Chondrocyte (in vitro differentiated cells): Measurements from ENCODE around the gene ZIC3. TPM values are rescaled to one million over a fixed set of nuclear protein-coding genes. Genes with fewer than 3 reads are reported as not detected.

Experiments used
- DNase-seq: peaks from one replicate; pipeline ENCODE4 v3.0.0; 2021; ENCODE audit warnings: mixed read lengths, low spot score
- H3K27ac Mint-ChIP-seq: one replicate; pipeline ENCODE4 v1.8.0; 2021; ENCODE audit warnings: mild to moderate bottlenecking, moderate library complexity, mixed read lengths; ENCODE audit not compliant: unreplicated experiment
- H3K27me3 Mint-ChIP-seq: 2 replicates; pipeline ENCODE4 v1.8.0; 2021; ENCODE audit warnings: low read depth, mixed read lengths
- H3K36me3 Mint-ChIP-seq: 2 replicates; pipeline ENCODE4 v1.8.0; 2021; ENCODE audit warnings: low read depth, mixed read lengths
- H3K4me1 Mint-ChIP-seq: 2 replicates; pipeline ENCODE4 v1.8.0; 2021; ENCODE audit warnings: low read depth, mild to moderate bottlenecking, mixed read lengths
- H3K4me3 Mint-ChIP-seq: one replicate; pipeline ENCODE4 v1.8.0; 2021; ENCODE audit warnings: mild to moderate bottlenecking, moderate library complexity, mixed read lengths; ENCODE audit not compliant: unreplicated experiment
- H3K9me3 Mint-ChIP-seq: 2 replicates; pipeline ENCODE4 v1.8.0; 2021; ENCODE audit warnings: low read depth, mixed read lengths
- total RNA-seq: library from RNA; stranded (reverse); gene quantifications from 3 replicates; pipeline ENCODE4 v1.2.1, GENCODE V29; 2021
- TF ChIP-seq, protein P1 (sequence below): fragments of 200-600 bp; sonication (generic); IDR thresholded peaks from 2 replicates; pipeline ENCODE4 v1.5.0; 2021; ENCODE audit warnings: antibody characterized with exemption, mild to moderate bottlenecking, moderate library complexity

ZIC3 gene
- total RNA-seq, 1 donor from 2014 or later = not detected

DNA sequence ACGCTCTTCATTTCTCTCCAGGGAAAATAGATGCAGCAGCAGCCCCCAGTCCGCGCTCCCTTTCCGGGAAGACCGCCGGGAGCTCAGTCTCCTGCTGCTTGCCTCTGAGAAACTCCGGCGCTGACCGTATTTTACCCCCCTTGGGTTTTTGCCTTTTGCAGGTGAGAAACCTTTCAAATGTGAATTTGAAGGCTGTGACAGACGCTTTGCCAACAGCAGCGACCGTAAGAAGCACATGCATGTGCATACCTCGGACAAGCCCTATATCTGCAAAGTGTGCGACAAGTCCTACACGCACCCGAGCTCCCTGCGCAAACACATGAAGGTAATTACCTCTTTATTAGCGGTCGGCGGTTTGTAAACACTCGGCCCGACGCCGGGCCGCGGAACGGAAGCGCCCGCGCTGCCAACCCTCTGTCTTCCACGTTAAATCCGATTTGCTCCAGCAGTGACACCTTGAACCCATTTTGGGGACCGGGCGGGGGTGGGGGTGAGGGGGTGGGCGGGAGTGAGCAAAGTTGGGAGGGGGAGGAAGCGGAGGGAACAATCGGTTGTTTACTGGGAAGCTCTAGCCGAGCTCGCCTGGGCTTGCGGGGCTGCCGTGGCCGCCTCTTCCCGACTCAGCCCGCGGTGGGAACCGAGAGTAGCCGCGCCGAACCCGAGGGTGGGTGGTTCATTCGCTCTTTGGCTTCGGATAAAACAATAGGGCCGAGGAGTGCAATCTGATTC lies 3.0 kb downstream of the ZIC3 start:
- Mint-ChIP-seq H3K4me1 (peaks cover 7% of the 10 kb centered on the region), H3K27ac (no peak overlapping the region), H3K36me3 (peaks cover 4% of the 10 kb centered on the region), H3K27me3 (peaks cover 49% of the 10 kb centered on the region), H3K9me3 (peaks cover 9% of the 10 kb centered on the region), H3K4me3 (peak overlapping the region; percentile 31)
- no peak for DNase-seq
- TF ChIP-seq, protein P1, sequence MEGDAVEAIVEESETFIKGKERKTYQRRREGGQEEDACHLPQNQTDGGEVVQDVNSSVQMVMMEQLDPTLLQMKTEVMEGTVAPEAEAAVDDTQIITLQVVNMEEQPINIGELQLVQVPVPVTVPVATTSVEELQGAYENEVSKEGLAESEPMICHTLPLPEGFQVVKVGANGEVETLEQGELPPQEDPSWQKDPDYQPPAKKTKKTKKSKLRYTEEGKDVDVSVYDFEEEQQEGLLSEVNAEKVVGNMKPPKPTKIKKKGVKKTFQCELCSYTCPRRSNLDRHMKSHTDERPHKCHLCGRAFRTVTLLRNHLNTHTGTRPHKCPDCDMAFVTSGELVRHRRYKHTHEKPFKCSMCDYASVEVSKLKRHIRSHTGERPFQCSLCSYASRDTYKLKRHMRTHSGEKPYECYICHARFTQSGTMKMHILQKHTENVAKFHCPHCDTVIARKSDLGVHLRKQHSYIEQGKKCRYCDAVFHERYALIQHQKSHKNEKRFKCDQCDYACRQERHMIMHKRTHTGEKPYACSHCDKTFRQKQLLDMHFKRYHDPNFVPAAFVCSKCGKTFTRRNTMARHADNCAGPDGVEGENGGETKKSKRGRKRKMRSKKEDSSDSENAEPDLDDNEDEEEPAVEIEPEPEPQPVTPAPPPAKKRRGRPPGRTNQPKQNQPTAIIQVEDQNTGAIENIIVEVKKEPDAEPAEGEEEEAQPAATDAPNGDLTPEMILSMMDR = no peak

DNA sequence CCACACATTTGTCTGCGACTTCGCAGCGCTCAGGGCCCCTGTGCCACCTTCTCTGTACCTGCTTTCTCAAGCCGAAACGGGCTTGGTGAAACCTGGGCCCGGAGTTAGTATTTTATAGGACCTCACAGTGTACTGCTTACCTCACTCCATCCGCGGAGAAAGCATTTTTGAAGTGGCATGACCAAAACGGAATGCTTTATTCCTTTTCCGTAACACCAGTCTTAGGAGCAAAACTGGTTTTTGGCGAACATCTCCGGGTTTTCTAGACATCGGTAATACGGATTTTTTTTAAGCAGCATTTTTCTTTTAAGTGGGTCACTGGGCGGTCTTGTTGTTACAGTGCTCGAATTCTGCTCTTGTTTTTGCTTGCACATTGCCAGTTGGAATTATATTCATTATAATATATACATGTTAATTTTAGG lies 3.6 kb downstream of the ZIC3 start:
- Mint-ChIP-seq H3K27ac (no peak overlapping the region), H3K4me1 (peaks cover 7% of the 10 kb centered on the region), H3K27me3 (peaks cover 46% of the 10 kb centered on the region), H3K36me3 (peaks cover 4% of the 10 kb centered on the region), H3K9me3 (peaks cover 9% of the 10 kb centered on the region), H3K4me3 (no peak overlapping the region)
- DNase-seq = no peak
- TF ChIP-seq, protein P1 = no peak

DNA sequence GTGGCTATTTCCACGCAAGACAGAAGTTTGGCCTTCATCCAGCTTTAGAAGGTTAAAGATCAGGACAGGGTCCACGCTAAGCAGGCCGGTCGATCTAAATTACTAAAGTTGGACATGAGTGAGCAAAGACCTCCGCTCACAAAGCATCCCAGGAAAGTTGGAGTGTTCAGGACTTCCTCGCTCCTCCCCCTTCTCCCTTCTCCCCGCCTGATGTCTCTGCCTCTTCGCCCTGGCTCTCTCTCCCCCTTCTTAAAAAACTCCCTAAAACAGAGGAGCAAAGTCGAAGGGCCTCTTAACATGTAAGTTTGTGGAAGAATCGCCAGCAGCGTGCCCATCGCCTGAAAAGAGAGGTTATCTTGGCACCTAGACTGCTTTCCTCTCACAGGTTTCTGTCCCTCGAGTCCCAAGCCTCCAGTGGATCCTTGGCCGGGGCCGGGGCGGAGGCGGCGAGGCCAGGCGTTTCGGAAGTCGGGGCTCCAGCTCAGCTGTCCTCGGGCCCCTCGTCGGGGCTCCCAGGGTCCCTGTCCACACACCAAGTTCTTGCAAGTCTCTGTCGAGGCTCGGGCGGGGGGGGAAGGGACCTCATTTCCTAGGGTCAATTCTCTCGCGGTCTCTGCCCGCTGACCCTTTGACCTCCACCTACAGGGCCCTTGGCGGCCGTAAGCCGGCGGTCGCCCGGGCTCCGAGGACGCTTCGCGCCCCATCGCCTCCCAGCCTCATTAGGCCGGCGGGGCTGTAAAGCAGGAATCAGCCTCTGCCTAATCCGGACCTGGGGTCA lies 7.6 kb downstream of the ZIC3 start:
- H3K27ac Mint-ChIP-seq = no peak overlapping the region
- peaks cover 3% of the 10 kb centered on the region for H3K4me1 Mint-ChIP-seq
- peaks cover 6% of the 10 kb centered on the region for H3K9me3 Mint-ChIP-seq
- TF ChIP-seq, protein P1 = no peak
- no peak for DNase-seq
- H3K4me3 Mint-ChIP-seq = no peak overlapping the region
- peaks cover 36% of the 10 kb centered on the region for H3K27me3 Mint-ChIP-seq
- no peaks in the 10 kb centered on the region for H3K36me3 Mint-ChIP-seq

DNA sequence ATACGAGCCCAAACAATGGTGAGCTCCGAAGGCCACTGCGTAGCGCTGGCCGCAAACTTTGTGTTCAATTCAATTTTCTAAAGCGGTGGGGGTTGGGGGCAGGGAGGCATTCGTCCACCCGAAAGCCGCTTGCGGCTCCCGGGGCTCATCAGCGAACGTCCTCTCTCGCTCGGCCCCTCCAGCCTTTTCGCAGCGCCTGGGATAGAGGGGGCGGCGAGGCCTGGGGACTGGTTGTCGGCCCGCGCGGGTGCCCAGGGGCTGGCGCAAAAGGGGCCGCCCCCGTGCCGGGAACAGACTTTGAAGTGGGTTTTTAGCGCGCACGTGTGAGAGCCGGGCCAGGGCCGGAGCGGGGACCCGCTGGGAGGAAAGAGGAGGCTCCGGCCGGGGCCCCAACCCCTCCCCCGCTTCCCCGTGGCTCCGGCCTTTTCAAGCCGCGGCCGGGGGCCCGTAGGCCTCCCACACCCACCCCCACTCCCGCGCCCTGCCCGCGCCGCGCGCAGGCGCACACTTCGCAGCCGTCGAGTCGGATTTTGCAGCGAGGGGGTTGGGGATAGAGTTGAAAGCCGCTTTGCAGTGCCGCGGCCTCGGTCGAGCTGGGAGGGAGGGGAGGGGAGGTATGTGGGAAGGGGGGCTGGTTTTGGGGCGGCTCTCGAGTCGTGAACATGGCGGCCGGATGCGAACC lies 8.3 kb downstream of the ZIC3 start:
- H3K27ac Mint-ChIP-seq = no peak overlapping the region
- peaks cover 36% of the 10 kb centered on the region for H3K27me3 Mint-ChIP-seq
- peak overlapping the region; percentile 12 for H3K4me3 Mint-ChIP-seq
- no peaks in the 10 kb centered on the region for H3K36me3 Mint-ChIP-seq
- no peak for DNase-seq
- peaks cover 6% of the 10 kb centered on the region for H3K9me3 Mint-ChIP-seq
- TF ChIP-seq, protein P1 = no peak
- H3K4me1 Mint-ChIP-seq = no peaks in the 10 kb centered on the region

DNA sequence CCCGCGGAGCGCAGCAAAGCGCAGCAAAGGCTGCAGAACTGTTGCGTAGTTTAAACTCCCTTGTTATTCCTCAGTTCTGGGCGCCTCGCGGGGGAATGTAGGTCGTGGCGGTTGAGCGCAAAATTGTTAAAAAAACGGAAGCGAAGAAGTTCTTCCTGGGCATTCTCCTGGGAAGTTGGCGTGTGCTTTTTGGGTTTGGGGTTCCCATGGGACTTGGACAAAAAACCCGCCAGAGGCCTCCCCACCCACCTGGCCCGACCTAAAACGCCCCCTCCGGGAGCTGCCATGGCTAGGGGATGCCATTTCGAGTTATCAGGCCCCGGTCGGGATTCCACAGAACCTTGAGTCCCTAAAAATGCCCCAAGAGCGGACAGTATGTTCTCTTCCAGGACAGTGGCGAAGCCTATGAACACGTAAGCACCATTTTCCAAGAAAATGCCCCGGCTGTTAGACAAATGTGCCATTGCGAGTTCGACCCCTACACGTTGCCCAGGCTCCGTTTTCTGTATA lies 8.9 kb downstream of the ZIC3 start:
- Mint-ChIP-seq H3K9me3 (peaks cover 6% of the 10 kb centered on the region), H3K4me3 (peak overlapping the region; percentile 12), H3K27ac (no peak overlapping the region), H3K36me3 (no peaks in the 10 kb centered on the region), H3K4me1 (no peaks in the 10 kb centered on the region), H3K27me3 (peaks cover 31% of the 10 kb centered on the region)
- TF ChIP-seq, protein P1 = no peak
- no peak for DNase-seq
